ENCODE measurements around the gene BHLHE23. TPM values are rescaled to one million over a fixed set of nuclear protein-coding genes. Genes with fewer than 3 reads are reported as not detected.

The BHLHE23 gene
- total RNA-seq, 4 donors from 2014 or later = not detected

DNA sequence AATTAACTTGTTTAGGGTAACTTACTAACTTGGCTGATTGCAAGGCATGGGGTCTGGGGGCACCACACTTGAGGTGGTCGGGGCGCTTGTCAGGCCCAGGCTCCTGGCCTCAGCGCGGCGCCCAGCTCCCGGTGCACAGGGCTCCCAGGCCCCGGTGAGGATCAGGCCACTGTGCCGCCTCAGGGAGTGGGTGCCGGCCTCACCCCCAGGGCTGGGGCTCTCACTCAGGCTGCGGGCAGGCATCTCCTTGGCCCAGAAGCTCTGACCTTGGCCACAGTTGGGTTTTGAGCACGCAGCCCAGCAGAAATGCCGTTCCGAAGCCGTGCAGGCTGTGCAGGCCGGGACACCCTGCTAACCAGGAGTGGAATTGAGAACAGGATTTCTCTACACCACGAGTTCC lies 37.8 kb upstream of the BHLHE23 start:
- ATAC-seq (no peak), DNase-seq (no peak)
- in situ Hi-C loops (cut with MboI; ENCODE audit: low sequenced_read_pairs in 4 of 4) (no loop called here), intact Hi-C loops (cut with DNase I; ENCODE audit: low total_unique reads) (no loop called here)
- Histone ChIP-seq H3K4me3 (no peak overlapping the region), H3K27ac (no peak overlapping the region), H3K4me1 (no peaks in the 10 kb centered on the region), H3K36me3 (no peaks in the 10 kb centered on the region), H3K9me3 (no peaks in the 10 kb centered on the region), H3K27me3 (peaks cover 19 to 44% (median 30%) of the 10 kb centered on the region in 3 donors)
- no peak for TF ChIP-seq CTCF (IDR thresholded peaks at IDR 0.05 in 4 of 5, conservative IDR thresholded peaks at IDR 0.05 in 1 of 5)
- no peak for TF ChIP-seq POLR2A (IDR thresholded peaks at IDR 0.05)

DNA sequence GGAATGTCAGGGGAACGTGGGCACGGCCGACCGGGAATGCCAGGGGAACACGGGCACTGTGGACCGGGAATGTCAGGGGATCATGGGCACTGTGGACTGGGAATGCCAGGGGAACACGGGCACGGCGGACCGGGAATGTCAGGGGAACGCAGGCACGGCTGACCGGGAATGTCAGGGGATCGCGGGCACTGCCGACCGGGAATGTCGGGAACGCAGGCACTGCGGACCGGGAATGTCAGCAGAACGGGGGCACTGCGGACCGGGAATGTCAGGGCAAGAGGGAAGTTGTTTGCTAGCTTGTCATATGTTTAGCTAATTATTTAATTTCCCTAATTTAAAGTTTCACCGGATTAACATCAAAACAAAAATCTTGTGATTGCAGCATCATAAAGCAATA lies 37.4 kb upstream of the BHLHE23 start:
- TF ChIP-seq POLR2A (IDR thresholded peaks at IDR 0.05) = no peak
- TF ChIP-seq CTCF (IDR thresholded peaks at IDR 0.05 in 4 of 5, conservative IDR thresholded peaks at IDR 0.05 in 1 of 5) = no peak
- DNase-seq (no peak), ATAC-seq (no peak)
- H3K9me3 ChIP-seq = no peaks in the 10 kb centered on the region
- no peaks in the 10 kb centered on the region for H3K4me1 ChIP-seq
- no peak overlapping the region for H3K4me3 ChIP-seq
- intact Hi-C loops (cut with DNase I; ENCODE audit: low total_unique reads) (no loop called here), in situ Hi-C loops (cut with MboI; ENCODE audit: low sequenced_read_pairs in 4 of 4) (no loop called here)
- H3K27me3 ChIP-seq = peaks cover 15 to 48% (median 34%) of the 10 kb centered on the region in 3 donors
- no peaks in the 10 kb centered on the region for H3K36me3 ChIP-seq
- H3K27ac ChIP-seq = no peak overlapping the region

GRCh38 chr20:63043348-63044203 lies 36.8 kb upstream of the BHLHE23 start:
- in situ Hi-C loops (cut with MboI; ENCODE audit: low sequenced_read_pairs in 4 of 4) = no loop called here
- DNase-seq (no peak), ATAC-seq (no peak)
- TF ChIP-seq CTCF (IDR thresholded peaks at IDR 0.05 in 4 of 5, conservative IDR thresholded peaks at IDR 0.05 in 1 of 5) (no peak), POLR2A (IDR thresholded peaks at IDR 0.05) (no peak)
- Histone ChIP-seq H3K4me1 (no peaks in the 10 kb centered on the region), H3K27me3 (peaks cover 15 to 49% (median 36%) of the 10 kb centered on the region in 3 donors), H3K36me3 (no peaks in the 10 kb centered on the region), H3K4me3 (no peak overlapping the region), H3K27ac (no peak overlapping the region), H3K9me3 (no peaks in the 10 kb centered on the region)
- intact Hi-C loops (cut with DNase I; ENCODE audit: low total_unique reads) = no loop called here

- Histone ChIP-seq H3K4me3 (no peak overlapping the region), H3K36me3 (no peaks in the 10 kb centered on the region), H3K27me3 (peaks cover 10 to 58% (median 35%) of the 10 kb centered on the region in 3 donors), H3K9me3 (no peaks in the 10 kb centered on the region), H3K27ac (no peak overlapping the region), H3K4me1 (no peaks in the 10 kb centered on the region)
- intact Hi-C loops (cut with DNase I; ENCODE audit: low total_unique reads) = no loop called here
- no peak for TF ChIP-seq CTCF (IDR thresholded peaks at IDR 0.05 in 4 of 5, conservative IDR thresholded peaks at IDR 0.05 in 1 of 5)
- no peak for TF ChIP-seq POLR2A (IDR thresholded peaks at IDR 0.05)
- ATAC-seq (no peak), DNase-seq (no peak)
- in situ Hi-C loops (cut with MboI; ENCODE audit: low sequenced_read_pairs in 4 of 4) = no loop called here
Observed at GRCh38 chr20:63042448-63043071, 35.8 kb upstream of the BHLHE23 start.

Data from gastrocnemius medialis (tissue), 4 donors.